ENCODE results near the gene TRPC1.

GRCh38 chr3:142802891-142803290, 79.1 kb downstream of the TRPC1 start:
- TF ChIP-seq CTCF (conservative IDR thresholded peaks at IDR 0.05) (no peak), ZFX (IDR thresholded peaks at IDR 0.05) (no peak)
